ENCODE results near the gene TTK. TPM values are rescaled to one million over a fixed set of nuclear protein-coding genes. Genes with fewer than 3 reads are reported as not detected.
"Not testable (repeated sequence)": the region's sequence is repeated elsewhere in the genome, so short reads cannot be mapped to it uniquely, and the experiment has no call there.

Gene TTK
- total RNA-seq, 1 experiment from 2014 or later, result 153 TPM

DNA sequence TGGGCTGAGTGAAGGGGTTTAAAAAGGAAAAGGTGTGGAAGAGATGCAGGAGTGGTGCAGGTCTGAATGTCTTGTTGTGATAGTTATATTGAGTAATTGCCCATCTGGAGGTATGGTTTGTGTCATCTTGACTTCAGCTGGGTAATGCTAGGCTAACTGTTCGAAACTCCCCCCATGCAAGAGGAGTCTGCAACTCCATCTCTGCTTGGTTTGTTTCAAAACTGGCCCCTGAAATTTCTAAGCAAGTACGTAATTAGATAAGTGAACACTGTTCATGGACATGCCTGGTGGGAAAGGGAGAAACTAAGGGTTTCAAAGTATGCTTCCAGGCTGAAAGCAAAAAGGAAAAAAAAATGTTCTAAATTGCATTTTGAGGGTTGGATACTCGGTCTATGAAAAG, 17.1 kb downstream of the TTK start:
- DNase-seq (ENCODE audit: low read depth), result no peak

GRCh38 chr6:80022803-80023202, 18.4 kb downstream of the TTK start:
- DNase-seq (ENCODE audit: low read depth), result no peak

GRCh38 chr6:80028589-80028988, 24.1 kb downstream of the TTK start:
- DNase-seq (ENCODE audit: low read depth), result no peak

GRCh38 chr6:80029470-80029869, 25.0 kb downstream of the TTK start:
- DNase-seq (ENCODE audit: low read depth), result no peak

GRCh38 chr6:80048220-80048619, 43.8 kb downstream of the TTK start:
- DNase-seq (ENCODE audit: low read depth), result not testable (repeated sequence)

GRCh38 chr6:80060774-80061173, 56.3 kb downstream of the TTK start:
- DNase-seq (ENCODE audit: low read depth), result no peak

- not testable (repeated sequence) for DNase-seq (ENCODE audit: low read depth)
These were observed 63.7 kb downstream of the TTK start for GRCh38 chr6:80068146-80068545.

DNA sequence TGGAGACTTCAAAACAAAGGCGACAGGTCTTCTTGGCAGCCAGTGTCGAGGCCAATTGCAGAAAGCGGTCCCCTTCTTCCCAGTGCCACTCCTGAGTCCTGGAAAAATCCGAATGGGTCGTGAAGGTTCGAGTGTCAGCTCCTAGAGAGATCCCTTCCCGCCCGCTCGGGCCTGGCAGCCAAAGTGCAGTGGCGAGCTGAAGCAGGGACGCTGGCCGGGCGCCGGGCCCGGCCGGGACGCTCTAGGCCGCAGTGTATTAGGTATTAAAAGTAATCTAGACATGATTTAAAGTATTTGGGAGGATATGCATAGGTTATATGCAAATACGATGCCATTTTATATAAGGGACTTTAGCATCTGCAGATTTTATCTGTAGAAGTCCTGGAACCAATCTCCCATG, 66.0 kb downstream of the TTK start:
- not testable (repeated sequence) for DNase-seq (ENCODE audit: low read depth)

- no peak for DNase-seq (ENCODE audit: low read depth)
These were observed 72.6 kb downstream of the TTK start for GRCh38 chr6:80077067-80077466.

GRCh38 chr6:80088637-80089036, 84.2 kb downstream of the TTK start:
- no peak for DNase-seq (ENCODE audit: low read depth)

DNA sequence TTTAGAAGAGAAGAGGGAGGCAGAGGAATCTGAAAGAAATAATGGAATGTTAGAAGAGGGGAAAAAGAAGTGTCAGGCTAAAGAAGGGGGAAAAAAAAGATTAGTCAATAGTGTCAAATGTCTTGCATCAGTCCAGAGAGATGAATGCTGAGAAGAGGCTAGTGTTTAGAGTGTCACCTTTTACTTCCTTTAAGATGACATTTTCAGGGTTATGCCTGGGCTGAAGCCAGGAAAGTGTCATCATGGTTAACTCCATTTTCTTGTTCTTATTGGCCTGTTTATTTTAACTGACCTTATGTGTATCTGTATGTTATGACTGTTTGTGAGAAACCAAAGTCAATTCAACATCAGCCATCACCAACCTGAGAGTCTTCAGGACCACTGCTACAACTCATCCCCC, 87.1 kb downstream of the TTK start:
- DNase-seq (ENCODE audit: low read depth), result no peak

Other genes with a start within 250 kb of the TTK start
- 2.5 and 4.2 TPM in 2 replicates for gene ELOVL4, start 57.1 kb upstream of the TTK start, total RNA-seq (2014; rRNA removed; shearing (Covaris generic))
- gene BCKDHB, start 102.0 kb downstream of the TTK start, total RNA-seq (2014; rRNA removed; shearing (Covaris generic)), result 12.5 and 16.6 TPM in 2 replicates

Measured in Daoy (cell line).